Right lung (tissue), 5 donors: ENCODE data around the gene KSR2. TPM values are rescaled to one million over a fixed set of nuclear protein-coding genes. Genes with fewer than 3 reads are reported as not detected.

Experiments used
- DNase-seq, 2 donors: peaks; one replicate each; pipeline ENCODE4 v3.0.0-alpha.2; 2013
- polyA plus RNA-seq, 5 donors: library from polyadenylated mRNA; unstranded; fragments of 120-200 nt; gene quantifications; one replicate each; pipeline versions ENCODE4 v1.2.1 to v1.2.3, GENCODE V29; 2013; ENCODE audit warnings: inconsistent platforms in 1 of 5, low replicate concordance in 1 of 5; ENCODE audit not compliant: insufficient read length in 5 of 5, insufficient read depth in 1 of 5

KSR2 gene
- polyA plus RNA-seq, 5 donors, result 0.20 to 0.48 (median 0.27) TPM

DNA sequence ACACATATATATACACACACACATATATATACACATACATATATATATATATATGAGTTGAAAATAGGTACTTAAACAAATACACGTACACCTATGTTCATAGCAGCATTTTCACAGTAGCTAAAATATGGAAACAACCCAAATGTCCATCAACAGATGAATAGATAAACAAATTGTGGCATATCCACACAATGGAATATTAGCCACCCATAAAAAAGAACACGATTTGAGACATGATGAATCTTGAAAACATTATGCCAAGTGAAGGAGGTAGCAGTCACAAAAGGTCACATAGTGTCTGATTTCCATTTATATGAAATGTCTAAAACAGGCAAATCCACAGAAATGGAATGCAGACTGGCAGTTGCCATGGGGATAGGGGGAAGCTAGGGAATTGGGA is 276.3 kb downstream of the KSR2 start:
- no peak for DNase-seq

DNA sequence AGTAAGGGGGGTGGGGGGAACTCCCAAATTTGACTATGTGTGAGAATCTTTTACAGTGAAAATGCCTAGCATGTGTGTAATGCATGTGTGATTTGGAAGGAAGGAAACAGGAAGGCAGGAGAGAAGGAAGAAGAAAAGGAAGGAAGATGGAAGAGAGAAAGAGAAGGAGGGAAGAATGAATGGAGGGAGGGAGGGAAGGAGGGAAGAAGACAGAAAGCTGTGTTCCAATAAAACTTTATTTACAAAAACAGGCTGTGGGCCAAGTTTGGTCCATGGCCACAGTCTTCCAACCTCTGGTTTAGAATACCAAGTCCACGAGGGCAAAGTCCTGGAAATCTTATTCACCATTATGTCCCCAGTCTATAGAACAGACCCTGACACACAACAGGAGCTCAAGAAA is 278.9 kb downstream of the KSR2 start:
- no peak for DNase-seq

DNA sequence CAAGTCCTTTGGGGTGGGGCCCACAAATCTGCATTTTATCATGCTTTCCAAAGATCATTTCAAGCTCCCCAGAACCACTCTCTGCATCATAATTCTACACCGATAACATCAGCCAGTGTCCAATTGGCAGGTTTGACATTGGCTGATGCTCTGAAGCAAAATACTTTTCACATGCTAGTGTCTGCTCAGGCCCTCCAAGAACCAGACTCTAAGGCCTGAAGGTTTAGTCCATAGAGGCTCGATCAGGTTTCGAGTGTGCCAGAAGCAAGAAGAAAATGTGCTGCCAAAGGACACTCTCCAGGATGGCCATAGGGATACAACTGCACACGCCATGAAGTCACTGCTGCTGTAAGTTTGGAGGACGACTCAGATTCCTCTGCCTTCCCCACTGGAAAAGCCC is 280.3 kb downstream of the KSR2 start:
- no peak for DNase-seq

DNA sequence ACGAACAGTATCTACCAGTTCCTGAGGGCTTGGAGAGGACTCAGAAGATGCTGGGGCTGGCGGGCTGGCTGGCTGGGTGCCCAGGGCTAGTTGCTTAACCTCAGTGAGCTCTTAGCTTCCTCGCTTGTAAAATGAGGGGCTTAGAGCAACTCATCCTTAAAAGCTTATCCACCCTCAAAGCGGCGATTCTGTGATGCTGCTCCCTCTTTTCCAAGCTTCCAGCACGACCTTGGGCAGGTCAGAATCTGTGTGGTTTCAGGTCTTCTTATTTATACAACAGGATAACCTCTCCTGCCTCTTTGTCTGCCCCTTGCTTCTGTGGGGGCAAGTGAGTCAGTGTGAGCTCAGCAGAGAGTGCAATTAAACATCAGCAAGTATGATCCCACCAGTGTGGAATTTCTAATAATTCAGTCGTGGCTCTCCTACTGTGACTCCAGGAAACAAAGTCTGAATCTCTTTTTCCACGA is 281.8 kb downstream of the KSR2 start:
- no peak for DNase-seq

DNA sequence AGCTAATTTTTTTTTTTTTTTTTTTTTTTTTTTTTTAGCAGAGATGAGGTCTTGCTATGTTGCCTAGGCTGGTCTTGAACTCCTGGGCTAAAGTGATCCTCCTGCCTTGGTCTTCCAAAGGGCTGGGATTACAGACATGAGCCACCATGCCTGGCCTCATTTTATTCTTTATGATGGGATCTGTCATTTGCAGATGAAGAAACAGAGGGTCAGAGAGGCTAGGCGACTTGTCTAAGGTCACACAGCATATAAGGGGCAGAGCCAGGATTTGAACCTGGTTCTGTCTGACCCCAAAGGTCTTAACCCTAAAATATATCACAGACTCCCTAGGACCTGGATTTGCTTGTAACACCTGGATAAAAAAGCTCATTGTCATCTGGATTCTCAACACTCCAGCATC is 282.6 kb downstream of the KSR2 start:
- DNase-seq, result no peak

DNA sequence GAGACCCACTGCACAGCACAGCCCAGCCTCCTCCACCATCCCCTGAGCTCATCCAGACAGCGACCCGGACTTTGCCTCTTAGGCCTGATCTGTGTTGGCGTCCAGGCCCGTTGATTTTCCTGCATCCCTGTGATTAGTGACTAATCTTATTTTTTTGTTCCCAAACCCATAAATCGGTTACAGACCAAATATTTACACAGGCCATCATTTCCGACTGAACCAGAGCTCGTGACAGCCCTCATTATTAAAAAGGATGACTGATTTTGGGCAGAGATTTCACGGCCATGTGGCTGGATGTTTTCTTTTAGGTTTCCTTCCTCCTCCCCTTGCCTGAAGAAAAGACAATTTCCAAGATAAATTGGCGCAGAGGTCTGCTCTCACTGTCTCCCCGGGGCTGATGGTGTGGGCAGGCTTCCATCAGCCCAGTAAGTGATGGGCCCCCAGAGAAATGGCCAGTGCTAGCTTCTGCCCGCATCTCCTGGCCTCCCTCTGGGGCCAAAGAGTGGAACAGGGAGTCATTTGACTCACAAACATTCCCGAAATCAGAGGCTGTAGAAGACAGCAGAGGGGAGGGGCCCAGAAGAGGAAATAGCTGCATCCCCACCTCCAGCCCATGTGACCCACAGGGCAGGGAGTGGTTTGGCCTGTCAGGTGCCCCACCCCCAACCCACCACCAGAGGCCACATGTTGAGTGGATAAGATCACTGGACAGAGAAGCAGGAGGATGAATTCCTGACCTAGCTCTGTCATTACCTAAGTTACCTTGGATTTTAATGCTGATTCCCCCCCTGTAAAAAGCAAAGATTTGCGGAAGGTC is 283.5 kb downstream of the KSR2 start:
- DNase-seq, result no peak

DNA sequence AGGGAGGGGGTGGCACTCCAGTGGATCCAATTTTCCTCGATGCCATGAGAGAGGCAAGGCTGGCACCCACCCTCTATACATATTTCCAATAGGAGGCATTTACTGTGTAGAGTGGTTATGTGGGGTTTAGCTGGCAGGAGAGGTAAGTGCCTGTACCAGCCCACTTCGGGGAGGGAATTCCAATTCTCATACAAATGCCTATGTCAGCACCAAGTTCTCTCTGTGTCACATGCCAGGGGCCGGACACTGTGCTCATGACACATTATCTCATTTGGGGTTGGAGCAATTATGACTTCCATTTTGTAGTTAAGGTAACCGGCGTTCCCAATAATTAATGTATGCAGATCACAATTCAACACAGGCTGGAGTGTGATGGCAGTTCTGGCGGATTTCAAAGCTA is 284.3 kb downstream of the KSR2 start:
- no peak for DNase-seq

DNA sequence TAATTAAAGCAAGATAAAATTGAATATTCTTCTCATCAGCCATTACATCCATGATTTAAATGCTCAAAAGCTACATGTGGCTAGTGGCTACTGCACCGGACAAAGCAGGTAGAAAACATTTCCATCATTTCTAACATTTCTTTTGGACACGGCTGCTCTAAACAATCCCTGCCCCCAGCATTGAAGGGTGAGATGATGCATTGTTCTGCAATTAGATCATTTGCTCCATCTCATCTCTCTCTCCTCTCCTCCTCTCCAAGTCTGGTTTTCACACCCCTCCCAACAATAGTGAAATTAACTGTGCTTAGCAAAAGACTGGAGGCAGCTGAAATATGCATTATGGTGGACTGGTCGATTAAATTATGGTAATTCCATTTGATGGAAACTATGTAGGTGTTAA is 288.5 kb downstream of the KSR2 start:
- no peak for DNase-seq

DNA sequence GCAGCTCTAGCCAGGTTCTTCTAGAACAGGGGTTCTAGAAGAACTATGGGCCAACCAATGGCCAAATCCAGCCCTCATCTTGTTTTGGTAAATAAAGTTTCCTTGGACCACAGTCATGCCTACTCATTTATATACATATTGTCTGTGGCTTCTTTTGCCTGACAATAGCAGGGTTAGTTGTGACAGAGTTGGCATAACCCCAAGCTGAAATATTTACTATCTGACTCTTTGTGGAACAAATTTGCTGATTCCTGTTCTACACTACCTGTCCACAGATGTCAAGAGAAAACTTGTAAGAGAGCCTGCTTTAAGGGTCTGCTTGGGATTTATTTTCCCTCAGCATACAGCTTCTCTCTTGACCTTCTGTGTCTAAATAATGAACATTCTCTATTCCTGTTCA is 289.0 kb downstream of the KSR2 start:
- DNase-seq, result no peak

DNA sequence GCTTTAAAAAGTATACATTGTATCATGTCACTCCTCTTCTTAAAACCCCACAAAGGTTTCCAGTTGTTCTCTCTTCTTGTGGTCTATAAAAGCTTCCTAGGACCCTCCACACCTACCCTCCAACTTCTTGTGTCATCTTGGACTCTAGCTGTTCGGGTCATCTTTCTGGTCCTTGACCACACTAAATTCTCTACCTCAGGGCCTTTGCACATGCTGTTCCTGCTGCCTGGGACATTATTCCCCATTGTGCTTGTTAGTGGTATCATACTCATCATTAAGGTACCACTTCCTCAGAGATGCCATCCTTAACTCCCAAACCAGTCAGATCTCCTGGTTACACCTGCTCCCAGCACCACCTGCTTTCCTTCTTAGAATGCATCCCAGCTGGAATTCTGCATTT is 294.0 kb downstream of the KSR2 start:
- DNase-seq, result no peak

DNA sequence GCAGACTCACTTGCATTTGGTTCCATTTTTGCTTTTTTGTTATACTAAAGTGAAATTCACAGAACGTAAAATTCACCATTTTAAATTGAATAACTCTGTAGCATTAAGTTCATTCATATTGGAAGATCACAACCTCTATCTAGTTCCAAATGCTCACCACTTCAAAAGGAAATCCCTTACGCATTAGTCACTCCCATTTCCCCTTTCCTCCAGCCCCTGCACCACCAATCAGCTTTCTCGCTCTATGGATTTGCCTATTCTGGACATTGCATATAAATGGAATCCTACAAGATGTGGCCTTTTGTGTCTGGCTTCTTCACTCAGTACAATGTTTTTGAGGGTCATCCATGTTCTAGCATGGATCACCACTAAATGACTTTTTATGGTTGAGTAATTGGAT is 294.5 kb downstream of the KSR2 start:
- no peak for DNase-seq

DNA sequence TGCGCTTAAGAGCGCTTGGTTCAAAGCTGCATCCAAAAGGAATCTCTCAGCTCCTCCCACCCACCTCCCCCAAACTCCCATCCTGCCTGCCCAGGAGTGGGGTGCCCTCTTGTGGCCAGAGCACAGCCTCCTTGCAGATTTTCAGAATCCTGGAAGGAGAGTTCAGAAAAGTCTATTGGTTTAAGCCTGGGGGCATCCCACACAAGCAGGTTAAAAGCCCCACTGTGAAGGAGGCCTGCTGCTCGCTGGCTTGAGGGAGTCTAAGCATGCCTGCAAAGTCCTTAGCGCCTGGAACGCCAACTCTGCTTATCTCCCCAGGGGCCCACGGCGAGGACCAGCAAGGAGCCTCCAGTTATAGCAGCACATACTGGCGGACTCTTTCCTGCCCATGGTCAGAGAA is 297.1 kb downstream of the KSR2 start:
- peak in 1 of 2 donors; percentile 2 for DNase-seq

DNA sequence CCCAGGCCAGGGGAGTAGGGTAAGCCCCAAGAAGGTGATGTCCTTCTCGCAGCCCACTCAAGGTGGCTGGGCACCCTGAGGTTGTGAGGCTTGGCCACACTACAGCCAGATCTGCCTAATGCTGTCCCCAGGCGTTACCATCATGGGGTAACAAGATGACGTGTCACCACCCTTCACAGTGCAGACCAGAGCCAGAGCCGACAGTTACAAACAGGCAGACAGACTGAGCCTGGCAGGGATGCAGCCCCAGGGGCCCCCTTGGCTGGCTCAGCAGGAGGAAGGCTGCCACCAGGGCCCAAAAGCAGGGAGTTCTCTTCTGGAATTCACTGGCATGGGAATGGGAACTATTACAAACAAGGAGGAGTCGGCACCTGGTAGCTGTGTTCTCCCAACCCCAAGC is 304.6 kb downstream of the KSR2 start:
- no peak for DNase-seq

DNA sequence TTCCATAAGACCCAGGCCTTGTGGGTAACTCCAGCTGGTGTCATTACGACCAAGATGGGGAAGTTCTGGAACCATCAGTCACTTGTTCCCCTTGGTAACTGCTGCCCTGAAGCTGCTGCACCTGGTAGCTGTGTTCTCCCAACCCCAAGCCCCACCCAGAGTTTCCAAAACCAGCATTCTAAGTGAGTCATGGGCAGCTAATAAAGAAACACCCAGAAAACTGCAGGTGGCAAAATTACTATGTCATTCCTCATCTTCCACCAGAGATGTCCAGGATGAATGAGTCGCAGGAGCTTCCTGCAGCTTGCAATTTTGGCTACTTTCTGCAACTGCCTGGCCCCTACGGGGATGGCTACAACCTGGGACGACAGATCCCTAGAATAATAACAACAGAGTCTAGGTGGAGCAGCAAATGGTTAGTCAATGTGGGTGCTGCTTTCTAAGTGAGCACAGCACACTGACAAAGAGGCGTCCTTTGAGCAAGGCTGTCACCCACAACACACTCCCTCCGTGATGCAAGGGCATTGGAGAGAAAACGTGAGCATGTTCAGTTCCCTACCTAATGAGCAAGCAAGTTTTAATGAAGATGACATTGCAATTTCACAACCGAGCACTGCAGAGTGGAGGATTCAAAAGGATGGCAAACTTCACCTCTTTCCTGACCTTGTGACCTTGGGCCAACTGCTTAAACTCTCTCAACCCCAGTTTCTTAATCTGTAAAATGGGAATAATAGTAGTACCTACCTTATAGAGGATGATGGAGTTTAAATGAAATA is 306.0 kb downstream of the KSR2 start:
- no peak for DNase-seq

DNA sequence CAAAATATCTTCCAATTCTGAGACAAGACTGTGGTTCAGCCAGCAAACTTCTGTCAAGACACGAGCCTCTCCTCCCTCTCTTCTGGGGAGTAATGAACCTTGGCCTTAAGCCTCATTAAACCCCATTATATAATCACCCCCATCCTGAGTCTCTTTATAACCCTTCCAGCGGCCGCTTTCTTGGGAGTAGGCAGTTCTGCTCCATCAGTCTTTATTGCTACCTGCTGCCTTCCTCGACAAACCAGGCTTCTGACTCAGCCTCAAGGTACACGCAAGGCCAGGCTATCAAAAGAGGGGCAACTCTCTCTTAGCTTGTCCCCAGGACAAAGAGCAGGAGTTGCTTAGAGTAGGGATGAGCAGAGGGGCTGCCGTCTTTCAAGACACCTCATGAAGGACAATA is 306.6 kb downstream of the KSR2 start:
- no peak for DNase-seq

DNA sequence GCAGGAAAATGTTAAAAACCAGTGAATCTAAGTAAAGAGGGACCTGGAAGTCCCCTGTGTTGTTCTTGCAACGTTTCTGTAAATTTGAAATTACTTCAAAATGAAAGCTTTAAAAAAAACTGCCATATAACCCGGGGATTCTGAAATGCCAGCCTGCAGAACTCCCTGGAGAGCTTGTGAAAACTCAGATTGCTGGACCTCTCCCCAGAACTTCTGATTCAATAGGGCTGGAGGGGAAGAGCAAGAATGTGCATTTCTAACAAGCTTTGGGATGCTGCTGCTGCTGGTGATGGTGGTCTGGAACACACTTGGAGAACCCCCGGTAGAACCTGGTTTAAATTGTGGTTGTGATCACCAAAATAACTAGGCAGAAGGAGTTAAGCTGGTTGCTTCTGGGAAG is 307.3 kb downstream of the KSR2 start:
- DNase-seq, result no peak

DNA sequence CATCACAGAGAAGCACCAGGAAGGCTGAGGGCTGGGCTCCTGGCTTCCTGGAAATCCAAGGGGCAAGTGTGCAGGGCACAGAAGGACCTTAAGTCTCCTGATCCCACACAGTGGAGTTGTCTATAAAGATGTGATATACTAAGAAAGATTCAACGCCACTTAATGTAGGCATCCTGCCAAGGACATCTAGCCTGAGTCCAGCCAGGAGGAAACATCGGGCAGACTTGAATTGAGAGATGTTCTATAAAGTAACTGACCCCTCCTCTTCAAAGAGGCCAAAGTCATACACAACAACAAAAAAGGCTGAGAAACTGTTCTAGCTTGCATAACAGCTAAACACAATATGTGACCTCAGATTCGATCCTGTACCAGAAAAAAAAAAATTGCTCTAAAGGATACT is 307.9 kb downstream of the KSR2 start:
- DNase-seq, result no peak

DNA sequence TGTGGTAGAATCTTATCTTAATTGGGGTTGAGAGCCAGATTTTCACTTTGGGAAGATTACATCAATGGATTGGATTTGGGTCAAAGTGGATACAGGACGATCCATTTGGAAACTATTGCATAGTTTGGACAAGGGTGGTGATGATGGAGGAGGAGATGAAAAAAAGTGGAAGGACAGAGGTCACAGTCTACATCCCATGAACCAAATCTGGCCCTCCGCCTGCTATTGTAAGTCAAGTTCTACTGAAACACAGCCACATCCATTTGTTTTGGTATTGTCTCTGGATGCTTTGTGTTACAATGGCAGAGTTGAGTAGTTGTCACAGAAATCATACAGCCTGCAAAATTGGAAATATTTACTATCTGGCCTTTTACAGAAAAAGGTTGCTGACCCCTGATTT is 310.6 kb downstream of the KSR2 start:
- DNase-seq, result no peak

DNA sequence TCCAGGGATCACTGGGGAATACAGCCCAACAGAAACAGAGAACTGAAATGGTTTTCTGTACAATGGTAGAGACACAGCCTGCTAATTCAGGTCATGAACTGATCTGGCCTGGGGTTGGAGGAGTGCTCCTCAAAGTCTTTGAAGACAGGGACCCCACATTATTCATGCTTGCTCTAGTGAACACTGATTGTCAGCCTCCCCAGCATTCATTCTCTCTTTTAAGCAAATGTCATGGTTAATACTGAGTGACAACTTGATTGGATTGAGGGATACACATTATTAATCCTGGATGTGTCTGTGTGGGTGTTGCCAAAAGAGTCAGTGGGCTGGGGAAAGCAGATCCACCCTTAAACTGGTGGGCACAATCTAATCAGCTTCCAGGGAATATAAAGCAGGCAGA is 319.0 kb downstream of the KSR2 start:
- no peak for DNase-seq

DNA sequence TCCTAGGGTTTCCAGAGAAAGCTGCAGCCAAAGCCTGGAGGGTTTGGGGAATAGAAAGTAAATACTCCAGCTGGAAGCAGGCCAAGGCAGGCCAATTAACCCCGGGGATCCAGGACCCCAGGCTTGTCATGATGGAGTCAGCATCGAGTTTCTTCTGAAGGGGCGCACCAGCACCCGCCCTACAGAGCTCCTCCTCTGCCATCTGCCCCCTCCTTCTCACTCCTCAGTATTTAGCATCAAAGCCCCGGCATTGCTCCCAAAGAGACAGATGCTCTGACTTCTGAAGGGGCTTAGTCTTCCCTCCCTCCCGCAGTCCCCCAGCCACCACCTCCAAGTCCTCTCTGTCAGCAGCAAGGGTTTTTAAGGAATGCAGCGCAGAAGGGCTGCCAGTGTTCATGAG is 322.3 kb downstream of the KSR2 start:
- no peak for DNase-seq

DNA sequence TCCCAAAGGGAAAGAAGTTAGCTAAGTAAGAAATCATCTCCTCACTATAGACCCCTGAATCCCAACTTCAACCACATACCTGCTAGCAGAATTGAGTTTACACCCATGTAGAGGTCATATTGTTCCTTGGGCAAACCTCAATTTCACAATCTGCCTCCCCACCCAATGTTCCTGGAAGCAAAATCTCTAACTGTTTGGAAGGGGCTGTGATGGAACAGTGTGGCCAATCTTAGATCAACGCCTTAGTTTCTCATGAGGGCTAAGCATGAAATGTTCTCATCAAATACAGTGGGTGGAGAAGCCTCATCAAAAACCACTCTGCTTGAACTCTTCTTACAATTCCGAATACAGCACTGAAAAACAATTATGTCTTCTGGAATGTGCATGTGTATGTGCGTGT is 323.3 kb downstream of the KSR2 start:
- no peak for DNase-seq

DNA sequence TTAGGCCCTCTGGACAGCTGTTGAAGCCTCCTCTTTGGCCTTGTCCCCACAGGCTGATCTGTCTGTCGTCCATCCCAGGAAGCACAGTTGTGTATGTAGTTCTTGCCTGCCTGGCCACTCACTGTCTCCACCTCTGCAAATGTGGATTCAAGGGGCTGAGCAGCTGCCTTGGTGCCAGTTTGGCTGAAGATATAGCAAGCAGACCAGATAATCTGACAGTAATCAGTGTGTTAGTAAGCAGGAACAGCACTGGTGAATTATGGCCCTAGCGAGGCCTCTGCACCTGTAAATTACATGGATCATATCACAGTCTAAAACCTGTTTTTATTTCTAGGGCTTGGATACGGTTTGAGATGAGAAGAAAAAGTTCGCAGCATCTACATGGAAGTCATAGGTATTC is 324.8 kb downstream of the KSR2 start:
- DNase-seq, result no peak

DNA sequence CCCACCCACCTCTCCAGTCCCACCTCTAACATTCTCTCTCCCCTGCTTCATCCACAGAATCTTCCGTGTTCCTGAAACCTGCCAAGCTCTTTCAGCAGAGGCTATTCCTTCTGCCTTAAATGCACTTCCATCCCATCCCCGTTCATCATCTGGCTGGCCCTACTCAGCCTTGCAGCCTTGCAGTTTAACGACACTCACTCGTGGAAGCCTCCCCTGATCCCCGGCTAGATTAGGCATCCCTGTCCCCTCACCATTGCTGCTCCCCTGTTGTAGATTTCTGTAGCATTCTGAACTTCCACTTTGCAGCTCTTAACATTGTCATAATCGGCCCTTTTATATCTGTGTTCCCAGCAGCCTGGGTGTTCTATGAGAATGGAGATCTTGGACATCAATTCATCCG is 326.9 kb downstream of the KSR2 start:
- DNase-seq, result no peak
